HG02678 (cell line): ENCODE data around the gene NHLRC4.

ENCODE experiments used
- ATAC-seq: cut with Tn5 transposase; IDR thresholded peaks from one replicate; pipeline ENCODE4 v1.9.1; 2021; ENCODE audit warnings: mild to moderate bottlenecking, moderate library complexity; ENCODE audit not compliant: unreplicated experiment

NHLRC4 gene

DNA sequence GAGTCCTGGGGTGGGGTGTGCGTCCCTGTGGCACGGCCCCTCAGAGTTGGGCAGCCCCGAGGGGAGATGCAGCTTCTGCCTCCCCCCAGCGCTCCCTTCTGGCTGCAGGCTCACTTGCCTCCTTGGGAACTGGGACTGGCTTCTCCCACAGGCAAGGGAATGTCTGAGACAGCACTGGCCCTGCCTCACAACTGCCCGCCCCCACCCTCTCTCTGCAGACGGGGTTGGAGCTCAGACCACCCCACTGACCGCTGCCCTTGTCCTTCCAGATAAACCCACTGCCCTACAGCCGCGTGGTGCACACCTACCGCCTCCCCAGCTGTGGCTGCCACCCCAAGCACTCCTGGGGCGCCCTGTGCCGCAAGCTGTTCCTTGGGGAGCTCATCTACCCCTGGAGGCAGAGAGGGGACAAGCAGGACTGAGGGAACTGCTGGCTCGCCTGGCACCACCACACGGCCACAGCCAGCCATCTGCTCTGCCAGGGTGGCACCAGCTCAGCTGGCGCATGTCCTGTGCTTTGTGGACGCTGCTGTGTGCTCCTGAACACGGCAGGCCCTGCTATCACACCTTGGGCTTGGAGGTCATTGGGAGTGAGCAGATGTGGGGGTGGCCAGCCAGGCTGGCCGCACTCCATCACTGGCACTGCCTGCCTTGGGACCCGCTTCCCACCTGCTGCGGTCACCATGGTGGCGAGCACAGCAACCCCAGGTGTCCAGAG is 16.0 kb downstream of the NHLRC4 start:
- ATAC-seq, result no peak

DNA sequence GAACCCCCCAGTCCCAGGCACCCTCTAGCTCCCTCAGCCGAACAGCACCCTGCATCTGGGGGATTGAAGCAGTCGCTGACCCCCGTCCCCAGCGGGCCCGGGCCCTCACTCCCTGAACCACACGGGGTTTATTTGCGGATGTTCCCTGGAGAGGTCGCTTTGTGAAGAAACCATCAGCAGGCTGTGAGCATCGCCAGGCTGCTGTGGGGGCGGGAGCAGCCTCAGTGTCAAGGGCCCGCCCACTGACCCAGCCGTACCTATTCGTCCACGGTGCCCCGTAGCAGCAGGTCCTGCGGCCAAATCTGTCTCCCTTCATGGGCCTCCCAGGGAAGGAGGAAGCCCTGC is 16.6 kb downstream of the NHLRC4 start:
- no peak for ATAC-seq

DNA sequence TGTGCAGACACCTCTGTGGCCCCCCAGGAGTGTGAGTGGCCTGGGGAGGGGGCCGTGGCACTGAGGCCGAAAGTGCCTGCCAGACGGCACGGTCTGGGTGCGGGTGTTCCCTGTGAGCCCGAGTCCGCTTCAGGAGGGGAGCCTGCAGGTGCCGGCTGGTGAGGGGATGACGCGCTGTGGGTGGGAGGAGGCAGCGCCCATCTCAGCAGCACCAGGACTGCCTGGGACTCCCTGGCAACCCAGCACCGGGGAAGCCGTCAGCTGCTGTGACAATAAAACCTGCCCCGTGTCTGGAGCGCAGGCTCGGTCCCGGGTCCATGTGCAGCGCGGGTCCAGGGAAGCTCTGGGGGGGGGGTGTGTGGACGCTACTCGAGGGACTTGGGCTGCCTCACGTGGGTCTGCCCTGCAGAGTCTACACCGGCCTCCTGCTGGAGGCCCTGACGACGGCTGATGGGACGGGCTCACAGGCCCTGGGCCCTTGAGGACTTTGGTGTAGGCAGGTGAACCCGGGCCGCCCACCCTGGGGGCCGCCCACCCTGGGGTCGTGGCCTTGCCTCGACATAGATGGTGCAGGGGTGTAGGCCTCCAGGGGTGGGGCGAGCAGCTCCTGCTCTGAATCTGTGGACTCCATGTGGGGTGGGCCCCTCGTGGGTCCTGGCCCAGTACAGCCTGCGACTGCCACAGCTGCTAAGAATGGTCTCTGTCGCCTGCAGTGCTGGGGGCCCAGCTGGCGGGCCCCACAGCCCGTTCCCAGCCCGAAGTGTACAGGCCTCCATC is 17.2 kb downstream of the NHLRC4 start:
- ATAC-seq, result no peak

DNA sequence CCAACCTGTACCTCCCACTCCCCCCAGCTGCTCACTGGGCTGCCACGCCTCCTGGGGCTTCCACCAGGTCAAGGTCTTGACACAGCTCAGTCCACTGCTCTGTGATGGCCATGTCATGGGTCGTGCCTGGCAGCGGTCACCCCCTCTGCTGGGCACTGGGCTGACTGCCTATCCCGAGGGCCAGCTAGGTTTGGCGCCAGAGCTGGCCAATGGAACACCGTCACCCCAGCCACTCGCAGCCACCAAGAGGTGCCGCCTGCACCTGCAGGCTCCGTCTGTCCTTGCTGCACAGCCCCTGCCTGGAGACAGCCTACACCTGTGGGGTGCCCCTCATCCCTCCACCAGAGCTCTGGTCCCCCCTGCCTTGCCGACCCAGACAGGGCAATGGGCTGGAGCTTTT is 18.5 kb downstream of the NHLRC4 start:
- ATAC-seq, result no peak

DNA sequence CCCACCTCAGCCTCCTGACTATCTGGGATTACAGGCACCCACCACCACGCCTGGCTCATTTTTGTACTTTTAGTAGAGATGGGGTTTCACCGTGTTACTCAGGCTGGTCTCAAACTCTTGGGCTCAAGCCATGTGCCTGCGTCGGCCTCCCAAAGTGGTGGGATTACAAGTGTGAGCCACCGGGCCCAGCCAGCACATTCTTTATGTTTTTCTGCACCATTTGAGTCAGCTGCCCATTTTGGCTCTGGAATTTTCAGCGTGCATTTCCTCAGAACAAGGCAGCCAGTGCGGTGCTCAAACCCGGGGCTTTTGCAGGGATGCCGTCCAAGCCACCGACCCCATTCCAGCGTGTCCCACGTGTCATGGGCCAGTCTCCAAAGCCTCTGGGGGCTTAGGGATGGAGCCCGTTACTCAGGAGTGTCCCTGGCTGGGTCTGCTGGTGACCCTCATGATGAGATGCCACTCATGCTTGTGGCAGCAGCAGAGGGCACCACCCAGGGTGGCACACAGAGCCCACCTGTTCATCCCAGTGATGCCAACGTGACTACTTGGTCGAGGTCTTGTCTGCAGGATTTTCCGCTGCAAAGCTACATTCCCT is 19.3 kb downstream of the NHLRC4 start:
- ATAC-seq, result no peak

DNA sequence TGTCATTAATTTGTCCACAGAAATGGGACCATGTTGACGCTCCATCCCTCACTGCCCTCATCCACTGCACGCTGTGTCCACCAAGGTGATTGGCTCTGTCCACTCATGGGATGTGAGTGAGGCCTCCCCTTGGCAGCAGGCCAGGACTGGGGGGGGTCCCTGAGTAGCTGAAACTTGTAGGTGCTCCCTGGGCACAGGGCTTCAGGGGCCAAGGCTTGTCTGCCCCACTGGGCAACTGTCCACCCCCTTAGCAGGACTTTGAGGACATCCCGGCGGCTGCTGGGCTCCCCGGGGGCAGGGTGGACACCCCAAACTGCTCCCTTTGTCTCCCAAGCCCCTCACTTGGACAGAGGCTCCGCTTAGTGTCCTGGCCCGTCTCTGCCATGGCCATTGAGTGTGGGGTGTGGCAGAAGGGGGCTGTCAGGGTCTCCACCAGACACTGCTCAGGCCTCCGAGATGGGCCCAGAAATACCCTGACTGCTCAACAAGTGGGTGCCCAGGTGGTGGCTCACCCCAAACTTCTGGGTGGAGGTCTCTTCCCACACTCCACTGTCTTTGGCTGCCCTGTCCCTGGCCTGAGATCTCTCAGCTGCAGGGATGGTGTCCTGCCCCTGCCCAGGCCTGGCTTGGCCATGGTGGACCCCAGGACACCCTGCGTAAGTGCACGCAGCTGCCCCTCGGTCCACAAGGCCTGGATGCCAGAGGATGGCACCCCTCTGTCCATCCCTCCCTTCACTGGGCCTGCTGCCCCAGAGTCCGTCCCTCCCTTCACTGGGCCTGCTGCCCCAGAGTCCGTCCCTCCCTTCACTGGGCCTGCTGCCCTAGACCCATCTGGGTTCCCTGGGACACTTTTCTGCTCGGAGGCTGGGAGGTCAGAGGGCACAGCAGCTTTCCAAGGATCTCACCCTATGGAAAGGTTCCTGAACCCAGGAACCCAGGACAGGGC is 20.1 kb downstream of the NHLRC4 start:
- no peak for ATAC-seq

DNA sequence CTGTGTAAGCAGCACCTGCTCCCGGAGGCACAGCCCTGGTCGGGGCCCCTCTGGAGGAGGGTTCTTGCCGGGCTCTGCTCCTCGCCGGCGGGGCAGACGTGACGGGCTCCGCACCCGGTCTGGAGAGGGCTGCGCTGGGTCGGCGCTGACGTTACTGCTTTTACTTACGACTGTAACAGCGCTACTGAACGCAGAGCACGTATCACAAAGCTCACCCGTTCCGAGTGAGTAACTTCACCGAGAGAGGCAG is 21.8 kb downstream of the NHLRC4 start:
- peak; percentile 1 for ATAC-seq

DNA sequence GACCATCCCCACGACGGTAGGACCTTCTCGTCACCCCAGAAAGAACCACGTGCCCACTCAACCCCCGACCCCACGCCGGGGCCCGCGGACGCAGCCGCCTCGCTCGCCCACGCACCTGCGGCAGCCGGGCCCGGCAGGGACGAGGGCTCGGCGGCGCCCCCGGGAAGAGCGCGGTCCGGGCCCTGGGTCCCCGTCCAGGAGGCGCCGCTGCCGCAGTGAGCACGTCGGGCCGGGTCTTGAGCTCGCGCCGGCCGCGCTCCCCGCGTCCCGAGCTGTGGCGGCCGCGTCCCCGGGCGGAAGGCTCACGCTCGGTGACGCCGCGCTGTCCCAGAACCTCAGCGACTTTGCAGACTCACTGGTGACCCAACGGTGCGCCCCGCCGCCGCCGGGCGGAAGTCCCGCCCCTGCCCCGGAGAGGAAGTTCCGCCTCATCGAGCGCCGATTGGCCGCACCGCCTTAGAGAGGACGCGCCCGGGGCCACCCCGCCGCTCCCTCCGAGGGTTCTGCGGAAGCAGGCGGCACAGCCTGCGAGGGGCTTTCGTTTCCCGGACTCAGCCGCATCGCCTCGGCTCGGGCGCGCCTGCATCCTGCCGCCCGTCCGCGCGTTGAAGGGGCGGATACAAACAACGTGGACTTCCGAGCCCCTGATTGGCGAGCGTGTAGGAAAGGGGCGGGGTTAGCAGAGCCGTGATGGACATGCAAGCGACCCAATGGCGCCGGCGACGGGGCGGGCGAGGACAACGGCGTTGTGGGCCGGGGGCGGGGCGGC is 22.3 kb downstream of the NHLRC4 start:
- ATAC-seq, result peak; percentile 74

DNA sequence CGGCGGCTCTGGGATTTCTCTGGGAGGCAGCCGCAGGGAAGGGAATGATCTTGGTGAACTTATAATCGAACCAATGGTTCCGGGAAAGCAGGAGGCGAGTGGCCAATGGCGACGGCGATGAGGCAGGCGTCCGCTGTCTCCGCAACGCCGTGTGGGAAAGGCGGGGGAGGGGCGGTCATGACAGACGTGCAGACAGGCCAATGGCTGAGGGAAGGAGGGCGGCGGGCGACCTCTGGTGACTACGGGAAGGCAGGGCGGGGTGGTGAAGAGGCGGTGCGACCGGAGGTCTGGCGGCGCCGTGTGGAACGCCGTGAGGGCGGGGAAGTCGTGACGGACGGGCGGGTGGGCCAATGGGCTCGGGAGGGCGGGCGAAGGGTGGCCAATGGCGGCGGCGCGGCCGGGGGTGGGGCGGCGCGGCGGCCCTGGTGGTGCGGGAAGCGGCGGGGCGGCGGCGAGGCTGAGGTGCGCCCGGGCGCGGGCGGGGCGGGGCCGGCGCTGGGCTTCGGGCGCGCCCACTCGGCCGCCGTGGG is 22.9 kb downstream of the NHLRC4 start, which contains the start of gene RAB40C:
Gene RAB40C, plus strand, starts transcription at position 409 of the 530 bp plus-strand sequence. CDS start 226 bp downstream, outside the sequence.
- ATAC-seq, result peak; percentile 77

DNA sequence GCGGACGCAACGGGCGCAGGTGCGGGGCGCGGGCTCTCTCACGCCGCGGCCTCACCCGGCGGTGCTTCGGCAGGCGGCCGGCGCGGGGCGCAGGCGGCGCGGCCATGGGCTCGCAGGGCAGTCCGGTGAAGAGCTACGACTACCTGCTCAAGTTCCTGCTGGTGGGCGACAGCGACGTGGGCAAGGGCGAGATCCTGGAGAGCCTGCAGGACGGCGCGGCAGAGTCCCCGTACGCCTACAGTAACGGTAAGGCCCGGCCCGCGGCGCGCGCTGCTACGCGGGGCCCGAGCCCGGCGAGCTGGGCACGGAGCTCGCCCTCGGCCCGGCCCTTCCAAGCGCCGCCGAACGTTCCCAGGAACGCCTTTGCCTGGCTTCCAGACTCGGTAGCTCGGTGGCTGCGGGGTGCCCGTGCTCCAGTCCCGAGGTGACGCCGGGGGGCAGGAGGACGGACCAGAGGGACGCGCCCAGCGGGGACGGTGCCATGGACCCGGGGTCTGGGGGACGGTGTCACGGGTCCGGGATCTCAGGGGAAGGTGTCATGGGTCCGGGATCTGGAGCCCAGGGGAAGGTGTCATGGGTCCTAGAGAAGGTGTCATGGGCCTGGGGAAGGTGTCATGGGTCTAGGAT is 23.5 kb downstream of the NHLRC4 start:
- no peak for ATAC-seq

DNA sequence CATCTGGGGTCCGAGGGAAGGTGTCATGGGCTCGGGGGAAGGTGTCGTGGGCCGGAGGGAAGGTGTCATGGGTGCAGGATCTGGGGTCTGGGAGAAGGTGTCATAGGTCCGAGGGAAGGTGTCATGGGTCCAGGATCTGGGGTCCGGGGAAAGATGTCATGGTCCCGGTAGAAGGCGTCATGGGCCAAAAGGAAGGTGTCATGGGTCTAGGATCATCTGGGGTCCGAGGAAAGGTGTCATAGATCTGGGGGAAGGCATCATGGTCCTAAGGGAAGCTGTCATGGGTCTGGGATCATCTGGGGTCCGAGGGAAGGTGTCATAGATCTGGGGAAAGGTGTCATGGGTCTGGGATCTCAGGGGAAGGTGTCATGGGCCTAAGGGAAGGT is 24.0 kb downstream of the NHLRC4 start:
- no peak for ATAC-seq

DNA sequence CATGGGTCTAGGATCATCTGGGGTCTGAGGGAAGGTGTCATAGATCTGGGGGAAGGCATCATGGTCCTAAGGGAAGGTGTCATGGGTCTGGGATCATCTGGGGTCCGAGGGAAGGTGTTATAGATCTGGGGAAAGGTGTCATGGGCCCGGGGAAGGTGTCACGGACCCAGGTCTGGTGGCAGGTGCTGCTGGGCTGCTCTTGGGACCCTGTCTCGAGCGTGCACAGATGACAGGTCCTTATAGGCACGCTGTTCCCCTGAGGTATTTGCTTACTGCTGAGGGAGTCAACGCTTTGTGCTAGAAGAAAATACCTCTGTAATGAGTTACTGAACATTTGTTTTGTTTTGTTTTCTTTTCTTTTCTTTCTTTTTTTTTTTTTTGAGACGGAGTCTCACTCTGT is 24.4 kb downstream of the NHLRC4 start:
- no peak for ATAC-seq

DNA sequence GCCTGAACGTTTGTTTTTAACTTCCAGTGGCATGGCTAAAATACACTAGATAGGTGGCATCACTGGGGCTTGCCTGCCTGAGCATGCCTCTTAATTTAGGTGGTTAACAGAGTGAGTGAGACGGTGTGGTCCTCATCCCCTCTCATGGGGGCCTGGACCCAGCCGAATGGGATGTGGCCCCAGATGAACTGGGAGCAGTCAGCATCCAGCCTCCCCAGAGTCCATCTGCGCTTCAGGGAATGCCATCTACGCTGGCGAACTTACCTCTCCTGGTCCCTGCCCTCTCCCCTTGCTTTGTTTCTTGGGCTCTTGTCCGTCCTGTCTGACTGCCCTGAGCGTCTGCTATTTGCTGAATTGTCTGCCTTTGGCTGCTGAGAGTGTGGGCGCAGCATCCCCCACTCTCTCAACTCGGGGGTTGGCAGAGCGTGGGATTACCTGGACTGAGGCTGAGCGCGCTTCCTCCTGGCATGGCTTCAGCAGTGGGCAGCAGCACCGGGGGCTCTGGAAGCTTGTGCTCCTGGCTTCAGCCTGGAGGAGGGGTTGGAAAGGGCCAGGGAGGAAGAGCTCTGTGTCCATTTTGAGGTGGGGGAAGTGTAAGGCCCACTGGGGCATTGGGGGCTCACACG is 25.2 kb downstream of the NHLRC4 start:
- no peak for ATAC-seq

DNA sequence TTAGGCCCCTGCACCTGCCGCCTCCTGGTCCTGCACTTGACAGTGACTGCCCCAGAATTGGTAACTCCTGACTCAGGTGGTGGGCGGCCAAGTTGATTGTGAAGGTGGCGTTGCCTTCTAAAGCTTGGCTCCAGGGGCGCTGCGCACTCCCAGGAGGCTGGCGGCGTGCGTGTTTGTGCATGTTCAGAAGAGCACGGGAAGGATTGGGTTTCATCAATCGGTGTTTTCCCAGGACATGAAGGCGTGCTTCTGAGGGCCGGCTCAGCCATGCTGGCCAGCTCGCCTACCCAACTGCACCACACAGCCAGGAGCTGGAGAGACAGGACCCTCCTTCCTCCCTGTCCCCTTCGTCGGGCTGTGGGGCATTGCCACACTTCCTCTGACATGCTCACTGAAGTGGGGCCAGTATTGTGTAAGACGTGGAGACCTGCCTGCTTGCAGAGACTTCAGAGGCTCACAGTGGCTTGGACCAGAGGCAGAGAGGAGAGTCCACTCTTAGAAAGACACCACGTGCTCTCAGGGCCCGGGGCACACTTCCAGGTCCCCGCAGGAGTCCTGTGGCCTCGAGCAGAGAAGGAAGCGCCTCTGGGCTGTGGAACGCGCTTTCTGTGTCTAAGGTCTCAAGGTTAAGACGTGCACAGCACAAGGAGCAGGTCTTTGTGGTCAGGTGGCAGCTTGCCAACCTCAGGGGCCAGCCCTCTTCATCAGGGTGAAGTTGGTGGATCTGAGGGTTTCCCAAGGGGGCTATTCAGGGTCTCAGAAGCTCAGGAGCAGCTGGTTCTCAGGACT is 25.9 kb downstream of the NHLRC4 start:
- no peak for ATAC-seq

DNA sequence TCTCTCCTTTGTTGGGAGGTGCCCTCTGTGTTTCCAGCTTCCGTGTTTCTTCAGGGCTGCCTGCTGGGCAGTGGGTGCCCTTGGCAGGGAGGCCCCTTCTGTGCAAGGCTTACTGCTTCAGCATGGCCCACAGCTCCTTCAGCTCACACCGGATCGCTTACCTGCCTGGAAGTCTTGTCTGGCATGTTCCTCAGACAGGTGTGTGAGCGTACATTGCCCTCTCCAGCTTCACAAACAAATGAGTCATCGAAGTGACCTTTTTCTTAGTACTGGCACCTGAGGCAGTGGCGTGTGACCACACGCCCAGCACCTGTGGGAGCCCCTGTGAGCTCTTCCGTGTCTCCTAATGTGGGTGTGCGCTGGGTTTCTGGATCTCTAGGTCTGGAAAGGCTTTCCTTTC is 26.6 kb downstream of the NHLRC4 start:
- no peak for ATAC-seq

DNA sequence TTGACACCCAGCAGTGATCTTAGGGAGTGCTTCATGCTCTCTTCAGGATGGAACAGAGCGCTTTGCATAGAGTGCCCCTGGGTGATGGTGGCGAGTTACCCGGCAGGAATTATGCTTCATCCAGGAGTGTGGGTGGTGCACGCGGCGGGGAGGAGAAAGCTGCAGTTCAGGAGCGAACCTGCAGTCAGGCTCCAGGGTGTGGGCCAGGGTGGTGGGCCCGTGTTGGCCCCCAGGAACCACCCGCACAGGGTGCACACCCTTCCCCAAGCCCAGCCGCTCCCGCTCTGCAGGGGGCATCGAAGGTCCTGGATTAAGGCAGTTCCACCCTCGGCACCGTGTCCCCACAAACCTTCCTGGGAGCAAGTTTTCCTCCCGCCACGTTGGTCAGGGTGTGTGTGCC is 27.0 kb downstream of the NHLRC4 start:
- ATAC-seq, result no peak

DNA sequence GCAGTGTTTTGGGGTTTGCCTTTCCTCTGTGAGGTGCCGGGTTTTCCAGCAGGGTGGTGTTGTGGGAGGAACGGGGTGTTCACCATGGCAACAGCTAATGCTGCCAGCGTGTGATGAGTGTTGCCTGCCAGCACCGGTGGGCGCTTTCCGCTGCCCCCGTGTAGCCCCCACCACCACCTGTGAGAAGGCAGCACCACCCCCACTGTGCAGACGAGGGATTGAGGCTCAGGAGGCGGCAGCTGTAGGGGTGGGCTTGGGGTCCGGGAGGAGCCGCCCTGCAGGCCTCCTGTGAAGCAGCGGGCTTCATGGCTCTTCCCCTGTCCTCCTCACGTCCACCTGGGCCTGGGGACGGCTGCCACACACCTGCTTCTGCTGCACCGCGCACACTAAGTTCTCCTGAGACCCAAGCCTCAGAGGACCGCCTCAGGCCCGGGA is 28.3 kb downstream of the NHLRC4 start:
- ATAC-seq, result no peak

DNA sequence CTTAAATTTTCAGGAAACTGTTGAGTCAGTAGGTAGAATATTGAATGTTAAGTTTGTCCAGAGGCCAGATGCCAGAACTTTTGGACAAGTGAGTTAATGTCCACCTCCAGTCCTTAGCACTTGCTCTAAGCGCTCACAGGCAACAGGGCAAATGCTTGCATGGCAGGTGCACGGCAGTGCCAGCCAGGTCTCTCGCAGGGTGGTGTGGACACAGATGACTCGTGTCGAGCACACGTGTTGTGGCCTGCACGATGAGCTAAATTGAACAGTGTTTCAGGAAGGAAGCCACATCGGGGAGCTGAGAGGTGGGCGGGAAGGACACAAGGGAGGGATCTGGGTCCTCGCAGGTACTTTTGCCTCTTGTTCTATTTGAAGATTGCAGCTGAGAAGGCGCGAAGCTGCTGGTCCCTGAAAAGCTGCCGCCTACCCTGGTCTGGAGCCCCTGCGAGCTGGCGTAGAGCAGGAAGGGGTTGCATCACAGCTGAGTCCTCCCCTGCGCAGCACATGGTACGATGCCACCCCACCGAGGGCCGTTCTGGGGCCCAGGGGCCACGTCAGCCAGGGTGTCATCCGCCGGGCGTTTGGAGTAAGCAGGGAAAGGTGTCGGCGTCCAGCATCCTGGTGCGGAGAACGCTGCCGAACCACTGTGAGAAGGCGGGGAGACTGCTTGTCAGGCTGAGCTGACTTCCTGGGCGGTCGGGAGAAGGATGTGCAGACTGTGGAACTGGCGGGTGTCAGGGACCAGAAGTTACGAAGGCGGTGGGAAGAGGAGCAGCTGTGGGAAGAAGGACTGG is 29.3 kb downstream of the NHLRC4 start:
- ATAC-seq, result no peak
